ENCODE measurements around the gene WWOX. TPM values are rescaled to one million over a fixed set of nuclear protein-coding genes. Genes with fewer than 3 reads are reported as not detected.

WWOX gene
- total RNA-seq, 1 donor from 2014 or later = 28.2 TPM

GRCh38 chr16:78697426-78697825 is 598.0 kb downstream of the WWOX start:
- TF ChIP-seq CTCF (IDR thresholded peaks at IDR 0.05) = no peak
- no peaks in the 10 kb centered on the region for H3K4me1 Mint-ChIP-seq (ENCODE audit: unreplicated experiment)
- H3K36me3 Mint-ChIP-seq (ENCODE audit: unreplicated experiment) = no peaks in the 10 kb centered on the region
- H3K4me3 Mint-ChIP-seq (ENCODE audit: unreplicated experiment) = no peak overlapping the region
- H3K27me3 Mint-ChIP-seq (ENCODE audit: unreplicated experiment) = no peaks in the 10 kb centered on the region
- DNase-seq (ENCODE audit: extremely low spot score, unreplicated experiment) = no peak
- no peak overlapping the region for H3K27ac Mint-ChIP-seq (ENCODE audit: unreplicated experiment)
- no peaks in the 10 kb centered on the region for H3K9me3 Mint-ChIP-seq (ENCODE audit: unreplicated experiment)

- TF ChIP-seq CTCF (IDR thresholded peaks at IDR 0.05) = no peak
- DNase-seq (ENCODE audit: extremely low spot score, unreplicated experiment) = no peak
- Mint-ChIP-seq H3K9me3 (ENCODE audit: unreplicated experiment) (peaks cover 9% of the 10 kb centered on the region), H3K4me1 (ENCODE audit: unreplicated experiment) (peaks cover 4% of the 10 kb centered on the region), H3K36me3 (ENCODE audit: unreplicated experiment) (peaks cover 2% of the 10 kb centered on the region), H3K27ac (ENCODE audit: unreplicated experiment) (no peak overlapping the region), H3K27me3 (ENCODE audit: unreplicated experiment) (peaks cover 3% of the 10 kb centered on the region), H3K4me3 (ENCODE audit: unreplicated experiment) (no peak overlapping the region)
Observed at GRCh38 chr16:78703936-78704335, 604.5 kb downstream of the WWOX start.

- DNase-seq (ENCODE audit: extremely low spot score, unreplicated experiment) = no peak
- Mint-ChIP-seq H3K4me3 (ENCODE audit: unreplicated experiment) (no peak overlapping the region), H3K4me1 (ENCODE audit: unreplicated experiment) (peaks cover 4% of the 10 kb centered on the region), H3K9me3 (ENCODE audit: unreplicated experiment) (peaks cover 9% of the 10 kb centered on the region), H3K27ac (ENCODE audit: unreplicated experiment) (no peak overlapping the region), H3K36me3 (ENCODE audit: unreplicated experiment) (peaks cover 2% of the 10 kb centered on the region), H3K27me3 (ENCODE audit: unreplicated experiment) (peaks cover 3% of the 10 kb centered on the region)
- TF ChIP-seq CTCF (IDR thresholded peaks at IDR 0.05) = no peak
Observed at GRCh38 chr16:78704416-78704815, 605.0 kb downstream of the WWOX start.

GRCh38 chr16:78705694-78706093 is 606.2 kb downstream of the WWOX start:
- no peak overlapping the region for H3K27ac Mint-ChIP-seq (ENCODE audit: unreplicated experiment)
- peaks cover 4% of the 10 kb centered on the region for H3K4me1 Mint-ChIP-seq (ENCODE audit: unreplicated experiment)
- peaks cover 2% of the 10 kb centered on the region for H3K36me3 Mint-ChIP-seq (ENCODE audit: unreplicated experiment)
- DNase-seq (ENCODE audit: extremely low spot score, unreplicated experiment) = no peak
- no peak overlapping the region for H3K4me3 Mint-ChIP-seq (ENCODE audit: unreplicated experiment)
- H3K27me3 Mint-ChIP-seq (ENCODE audit: unreplicated experiment) = peaks cover 3% of the 10 kb centered on the region
- peaks cover 9% of the 10 kb centered on the region for H3K9me3 Mint-ChIP-seq (ENCODE audit: unreplicated experiment)
- peak; percentile 39 for TF ChIP-seq CTCF (IDR thresholded peaks at IDR 0.05)

GRCh38 chr16:78706637-78707036 is 607.2 kb downstream of the WWOX start:
- peaks cover 2% of the 10 kb centered on the region for H3K36me3 Mint-ChIP-seq (ENCODE audit: unreplicated experiment)
- peaks cover 4% of the 10 kb centered on the region for H3K4me1 Mint-ChIP-seq (ENCODE audit: unreplicated experiment)
- H3K9me3 Mint-ChIP-seq (ENCODE audit: unreplicated experiment) = peaks cover 9% of the 10 kb centered on the region
- no peak for TF ChIP-seq CTCF (IDR thresholded peaks at IDR 0.05)
- no peak overlapping the region for H3K4me3 Mint-ChIP-seq (ENCODE audit: unreplicated experiment)
- H3K27ac Mint-ChIP-seq (ENCODE audit: unreplicated experiment) = no peak overlapping the region
- H3K27me3 Mint-ChIP-seq (ENCODE audit: unreplicated experiment) = peaks cover 3% of the 10 kb centered on the region
- DNase-seq (ENCODE audit: extremely low spot score, unreplicated experiment) = no peak
